Mesendoderm (in vitro differentiated cells): ENCODE data around the gene RFC5.
"Not testable (repeated sequence)": the region's sequence is repeated elsewhere in the genome, so short reads cannot be mapped to it uniquely, and the experiment has no call there.

Source experiments
- DNase-seq: peaks from one replicate; pipeline ENCODE4 v3.0.0; 2013
- H2AK5ac ChIP-seq: 2 replicates; pipeline ENCODE4 v1.6.1; 2013; ENCODE audit warnings: low read length, inconsistent platforms
- H2BK120ac ChIP-seq: 2 replicates; pipeline ENCODE4 v1.6.1; 2013; ENCODE audit warnings: low read depth, mild to moderate bottlenecking, low read length, moderate library complexity, mixed read lengths
- H2BK15ac ChIP-seq: replicated peaks from 2 replicates; pipeline ENCODE4 v1.6.1; 2013; ENCODE audit warnings: low read depth, mild to moderate bottlenecking, moderate library complexity
- H2BK5ac ChIP-seq: 2 replicates; pipeline ENCODE4 v1.6.1; 2013; ENCODE audit warnings: low read length, inconsistent platforms
- H3K18ac ChIP-seq: 2 replicates; pipeline ENCODE4 v1.6.1; 2013; ENCODE audit warnings: mild to moderate bottlenecking, low read length, mixed read lengths
- H3K23ac ChIP-seq: one replicate; pipeline ENCODE4 v1.6.1; 2013; ENCODE audit warnings: low read length
- H3K27ac ChIP-seq: 2 replicates; pipeline ENCODE4 v1.5.1; 2013; ENCODE audit warnings: low read depth, mild to moderate bottlenecking, inconsistent platforms, low read length, moderate library complexity
- H3K27me3 ChIP-seq: 2 replicates; pipeline ENCODE4 v1.6.1; 2013; ENCODE audit warnings: low read length, control low read depth, mild to moderate bottlenecking, inconsistent platforms; ENCODE audit not compliant: insufficient read depth, poor library complexity
- H3K36me3 ChIP-seq: 2 replicates; pipeline ENCODE4 v1.6.1; 2013; ENCODE audit warnings: low read length, inconsistent platforms; ENCODE audit not compliant: control insufficient read depth, insufficient read depth
- H3K4ac ChIP-seq: one replicate; pipeline ENCODE4 v1.6.1; 2013; ENCODE audit warnings: low read depth, mild to moderate bottlenecking, low read length, moderate library complexity
- H3K4me1 ChIP-seq: 2 replicates; pipeline ENCODE4 v1.6.1; 2013; ENCODE audit warnings: low read depth, low read length, inconsistent platforms; ENCODE audit not compliant: control insufficient read depth
- H3K4me2 ChIP-seq: 2 replicates; pipeline ENCODE4 v1.6.1; 2013; ENCODE audit warnings: low read length
- H3K4me3 ChIP-seq: 2 replicates; pipeline ENCODE4 v1.5.1; 2013; ENCODE audit warnings: mild to moderate bottlenecking, low read length
- H3K56ac ChIP-seq: one replicate; pipeline ENCODE4 v1.6.1; 2013; ENCODE audit warnings: low read length
- H3K79me1 ChIP-seq: 2 replicates; pipeline ENCODE4 v1.6.1; 2013; ENCODE audit warnings: low read length, inconsistent platforms
- H3K79me2 ChIP-seq: 2 replicates; pipeline ENCODE4 v1.6.1; 2013; ENCODE audit warnings: mild to moderate bottlenecking, low read length; ENCODE audit not compliant: control insufficient read depth, insufficient read depth
- H3K9ac ChIP-seq: 2 replicates; pipeline ENCODE4 v1.6.1; 2013; ENCODE audit warnings: low read length, inconsistent platforms
- H4K5ac ChIP-seq: one replicate; pipeline ENCODE4 v1.6.1; 2013; ENCODE audit warnings: low read length
- H4K8ac ChIP-seq: one replicate; pipeline ENCODE4 v1.6.1; 2013; ENCODE audit warnings: low read depth, mild to moderate bottlenecking, control low read depth, low read length, moderate library complexity
- WGBS: extraction: QIAGEN DNeasy Blood & Tissue Kit; methylation state at CpG from one replicate; pipeline ENCODE4 v1.1.7; 2013; ENCODE audit warnings: low lambda C conversion rate, missing lambda C conversion rate; ENCODE audit not compliant: insufficient coverage; ENCODE audit errors: extremely low coverage; 5-methylcytosine and 5-hydroxymethylcytosine counted together

The RFC5 gene

GRCh38 chr12:117985182-117985581 is 31.3 kb upstream of the RFC5 start:
- Histone ChIP-seq H2AK5ac (no peak overlapping the region), H2BK15ac (no peak overlapping the region), H3K9ac (no peak overlapping the region), H3K79me1 (no peaks in the 10 kb centered on the region), H4K8ac (no peak overlapping the region), H3K4me2 (no peak overlapping the region), H3K4ac (no peak overlapping the region), H3K36me3 (no peaks in the 10 kb centered on the region), H3K4me1 (no peaks in the 10 kb centered on the region), H3K4me3 (no peak overlapping the region), H3K56ac (no peak overlapping the region), H2BK120ac (no peak overlapping the region), H3K23ac (no peak overlapping the region), H3K18ac (no peak overlapping the region), H4K5ac (no peak overlapping the region), H3K27ac (no peak overlapping the region), H3K27me3 (no peaks in the 10 kb centered on the region), H2BK5ac (no peak overlapping the region), H3K79me2 (no peaks in the 10 kb centered on the region)
- no CpG with 5 or more reads among the region's 2 CpGs for WGBS
- no peak for DNase-seq

GRCh38 chr12:117986705-117987469 is 29.6 kb upstream of the RFC5 start:
- H2AK5ac ChIP-seq, result no peak overlapping the region
- H3K4me3 ChIP-seq, result no peak overlapping the region
- H3K9ac ChIP-seq, result no peak overlapping the region
- no peak overlapping the region for H3K18ac ChIP-seq
- WGBS, result no CpG with 5 or more reads among the region's 4 CpGs
- H2BK15ac ChIP-seq, result no peak overlapping the region
- no peak overlapping the region for H4K8ac ChIP-seq
- no peak overlapping the region for H3K4ac ChIP-seq
- H3K56ac ChIP-seq, result no peak overlapping the region
- H3K4me1 ChIP-seq, result no peaks in the 10 kb centered on the region
- no peak overlapping the region for H3K23ac ChIP-seq
- no peak overlapping the region for H2BK5ac ChIP-seq
- no peak overlapping the region for H2BK120ac ChIP-seq
- no peaks in the 10 kb centered on the region for H3K27me3 ChIP-seq
- H3K79me1 ChIP-seq, result no peaks in the 10 kb centered on the region
- no peaks in the 10 kb centered on the region for H3K79me2 ChIP-seq
- no peak overlapping the region for H3K4me2 ChIP-seq
- no peaks in the 10 kb centered on the region for H3K36me3 ChIP-seq
- no peak overlapping the region for H3K27ac ChIP-seq
- H4K5ac ChIP-seq, result no peak overlapping the region
- no peak for DNase-seq

GRCh38 chr12:117994551-117995438 is 21.7 kb upstream of the RFC5 start:
- no peak overlapping the region for H2BK15ac ChIP-seq

GRCh38 chr12:117998719-117999118 is 17.8 kb upstream of the RFC5 start:
- H3K4ac ChIP-seq, result no peak overlapping the region
- H2BK15ac ChIP-seq, result no peak overlapping the region
- H3K18ac ChIP-seq, result no peak overlapping the region
- H3K36me3 ChIP-seq, result no peaks in the 10 kb centered on the region
- H4K8ac ChIP-seq, result no peak overlapping the region
- H2BK120ac ChIP-seq, result no peak overlapping the region
- H3K27ac ChIP-seq, result no peak overlapping the region
- H3K4me2 ChIP-seq, result no peak overlapping the region
- no peaks in the 10 kb centered on the region for H3K4me1 ChIP-seq
- no peaks in the 10 kb centered on the region for H3K79me1 ChIP-seq
- no peak overlapping the region for H4K5ac ChIP-seq
- DNase-seq, result no peak
- H3K9ac ChIP-seq, result no peak overlapping the region
- no peak overlapping the region for H3K4me3 ChIP-seq
- no peaks in the 10 kb centered on the region for H3K79me2 ChIP-seq
- no peak overlapping the region for H3K23ac ChIP-seq
- H3K56ac ChIP-seq, result no peak overlapping the region
- H3K27me3 ChIP-seq, result no peaks in the 10 kb centered on the region
- WGBS, result no CpG with 5 or more reads among the region's 2 CpGs
- H2AK5ac ChIP-seq, result no peak overlapping the region
- H2BK5ac ChIP-seq, result no peak overlapping the region

More at GRCh38 chr12:117994551-117995438, 21.7 kb upstream of the RFC5 start:
- Histone ChIP-seq H3K18ac (no peak overlapping the region), H3K79me2 (no peaks in the 10 kb centered on the region), H3K23ac (no peak overlapping the region), H3K56ac (no peak overlapping the region), H2BK5ac (no peak overlapping the region), H2BK120ac (no peak overlapping the region), H3K9ac (no peak overlapping the region), H3K4me3 (no peak overlapping the region), H3K79me1 (no peaks in the 10 kb centered on the region), H4K5ac (no peak overlapping the region), H3K27ac (no peak overlapping the region), H3K4me1 (no peaks in the 10 kb centered on the region), H3K27me3 (no peaks in the 10 kb centered on the region), H2AK5ac (no peak overlapping the region), H3K36me3 (no peaks in the 10 kb centered on the region), H4K8ac (no peak overlapping the region), H3K4ac (no peak overlapping the region), H3K4me2 (no peak overlapping the region)
- WGBS, result no CpG with 5 or more reads among the region's 3 CpGs
- no peak for DNase-seq

GRCh38 chr12:117999806-118000205 is 16.7 kb upstream of the RFC5 start:
- not testable (repeated sequence) for H2BK5ac ChIP-seq, H2BK15ac ChIP-seq, H3K9ac ChIP-seq, H3K27ac ChIP-seq, H3K4me2 ChIP-seq, H3K79me1 ChIP-seq, H3K18ac ChIP-seq, H4K8ac ChIP-seq, H3K4me3 ChIP-seq, H3K23ac ChIP-seq, H3K79me2 ChIP-seq, H3K56ac ChIP-seq, DNase-seq, H3K27me3 ChIP-seq, H3K36me3 ChIP-seq, H2AK5ac ChIP-seq, H4K5ac ChIP-seq, H3K4ac ChIP-seq, H2BK120ac ChIP-seq, H3K4me1 ChIP-seq
- no CpG with 5 or more reads among the region's 2 CpGs for WGBS
